ENCODE results near the gene ELN. TPM values are rescaled to one million over a fixed set of nuclear protein-coding genes. Genes with fewer than 3 reads are reported as not detected.

Gene ELN
- total and polyA plus RNA-seq, 9 of the 15 experiments (the other 6 are each of a cell fraction or from before 2014, with no cell fraction given) = 0.20 TPM; not detected in 8

DNA sequence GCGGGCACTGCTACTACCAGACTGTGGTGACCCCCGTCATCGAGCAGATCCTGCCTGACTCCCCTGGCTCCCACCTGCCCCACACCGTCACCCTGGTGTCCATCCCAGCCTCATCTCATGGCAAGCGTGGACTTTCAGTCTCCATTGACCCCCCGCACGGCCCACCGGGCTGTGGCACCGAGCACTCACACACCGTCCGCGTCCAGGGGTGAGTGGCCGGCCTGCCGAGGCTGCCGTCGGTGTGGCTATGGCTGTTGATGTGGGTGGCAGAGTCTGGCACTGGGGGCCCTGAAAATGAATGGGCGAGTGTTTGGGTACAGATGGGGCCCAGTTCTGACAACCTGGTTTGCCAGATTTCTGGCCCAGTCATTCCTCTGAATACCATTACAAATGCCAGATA lies 71.1 kb downstream of the ELN start:
- Histone ChIP-seq H3K4me1 (replicated peaks in 1 of 2; ENCODE audit: control insufficient read depth in 2 of 2, insufficient read depth in 2 of 2, low read length in 2 of 2) (peaks cover 19 to 22% of the 10 kb centered on the region in 2 experiments), H3K27ac (ENCODE audit: extremely low read depth, low read depth, low read length) (no peak overlapping the region), H4K20me1 (replicated peaks; ENCODE audit: control insufficient read depth, insufficient read depth, low read length) (0 out of 2 replicates have a peak, but pooled peaks cover 2% of the 10 kb centered on the region), H3K4me2 (ENCODE audit: insufficient read depth, low read length) (no peak overlapping the region), H3K9me1 (ENCODE audit: control insufficient read depth, insufficient read depth, low read length) (no peaks in the 10 kb centered on the region), H3K9me3 (replicated peaks; ENCODE audit: control insufficient read depth, insufficient read depth, low read depth, low read length) (no peaks in the 10 kb centered on the region), H3K9ac (ENCODE audit: insufficient read depth in 1 of 2, low read depth in 2 of 2, low read length in 2 of 2) (no peak overlapping the region), H3K79me2 (ENCODE audit: control insufficient read depth, insufficient read depth, low read length) (0 out of 3 replicates have a peak, but pooled peaks cover 3% of the 10 kb centered on the region), H3K36me3 (ENCODE audit: control insufficient read depth, insufficient read depth, low read length) (peaks cover 64% of the 10 kb centered on the region; the same call in 2 of the 3 replicates), H2AFZ (ENCODE audit: low read depth, low read length) (no peak overlapping the region), H3K4me3 (no peak overlapping the region), H3K27me3 (ENCODE audit: control insufficient read depth in 2 of 2, insufficient read depth in 2 of 2, low read length in 2 of 2) (no peaks in the 10 kb centered on the region)
- DNase-seq (ENCODE audit: extremely low read depth in 1 of 4, low spot score in 3 of 4) (peak in 1 of 4 experiments; percentile 7), ATAC-seq (no peak), FAIRE-seq (no peak)
- POLR2A ChIA-PET = interaction anchor here (0.6 to 1.2 kb wide), 2 partner anchors 12 to 41 kb away, joined by 3 read pairs; no protein-coding TSS in a partner anchor
- intact Hi-C loops (cut with micrococcal nuclease) (no loop called here), in situ Hi-C loops (cut with MboI) (no loop called here)
- TF ChIP-seq POLR2G (IDR thresholded peaks at IDR 0.05; ENCODE audit: low read depth, low read length) = 0 out of 2 replicates have a peak, but pooled peaks have one; percentile 17
- no peak for TF ChIP-seq TARDBP (IDR thresholded peaks at IDR 0.05)
- TF ChIP-seq SMARCA5 (IDR thresholded peaks at IDR 0.05) = no peak
- TF ChIP-seq SRSF1 (IDR thresholded peaks at IDR 0.05; ENCODE audit: low read depth, low read length) = no peak
- WGBS (ENCODE audit: insufficient coverage, low coverage, missing lambda C conversion rate) = 94% methylated on average over 17 of the region's 17 CpGs
- CTCF ChIA-PET (ENCODE audit: low intra/inter-chr PET ratio) = no interaction called here
- no TSS peak for BruUV-seq (replicated peaks)

DNA sequence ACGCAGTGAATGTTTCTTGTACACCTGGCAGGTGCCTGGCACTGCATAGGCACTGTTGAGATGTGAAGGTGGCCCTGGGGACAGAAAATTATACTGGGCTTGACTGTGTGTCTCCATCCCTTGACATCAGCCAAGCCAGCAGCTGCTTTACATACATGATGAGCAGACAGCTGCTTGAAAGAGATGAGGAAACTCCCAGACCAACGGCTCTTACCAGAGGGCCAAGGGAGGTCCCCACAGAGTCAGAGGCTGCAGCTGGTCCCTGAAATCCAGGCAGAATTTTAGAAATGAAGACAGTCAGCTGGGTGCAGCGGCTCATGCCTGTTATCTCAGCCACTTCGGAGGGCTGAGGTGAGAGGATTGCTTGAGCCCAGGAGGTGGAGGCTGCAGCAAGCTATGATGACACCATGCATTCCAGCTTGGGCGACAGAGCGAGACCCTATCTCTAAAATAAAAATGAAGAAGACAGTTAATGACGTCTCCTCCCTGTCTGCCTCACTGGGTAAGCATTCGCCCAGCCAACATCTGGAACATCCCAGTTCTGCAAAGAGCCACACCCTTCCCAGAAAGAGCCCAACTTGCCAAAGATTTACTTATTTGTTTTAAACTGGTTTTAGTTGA lies 73.2 kb downstream of the ELN start:
- peaks cover 75% of the 10 kb centered on the region; the same call in 2 of the 3 replicates for H3K36me3 ChIP-seq (ENCODE audit: control insufficient read depth, insufficient read depth, low read length)
- FAIRE-seq = peak; percentile 48
- CTCF ChIA-PET (ENCODE audit: low intra/inter-chr PET ratio) = interaction anchor here (0.7 kb wide), 1 partner anchor 75 kb away, joined by 3 read pairs; no protein-coding TSS in a partner anchor

More for the DNA sequence above, 73.2 kb downstream of the ELN start:
- DNase-seq (ENCODE audit: extremely low read depth in 1 of 4, low spot score in 3 of 4) (peak in 2 of 4 experiments; percentile 42 to 48), ATAC-seq (peak; percentile 69)
- peak overlapping the region in 1 of 2 experiments; percentile 21; a peak in 2 of 4 replicates for H3K9ac ChIP-seq (ENCODE audit: insufficient read depth in 1 of 2, low read depth in 2 of 2, low read length in 2 of 2)
- H4K20me1 ChIP-seq (replicated peaks; ENCODE audit: control insufficient read depth, insufficient read depth, low read length) = no peaks in the 10 kb centered on the region
- no peak overlapping the region for H3K4me3 ChIP-seq
- BruUV-seq (replicated peaks) = no TSS peak
- H3K4me2 ChIP-seq (ENCODE audit: insufficient read depth, low read length) = 0 out of 2 replicates have a peak overlapping the region, but pooled peaks have one; percentile 26
- H3K9me1 ChIP-seq (ENCODE audit: control insufficient read depth, insufficient read depth, low read length) = no peaks in the 10 kb centered on the region
- H3K9me3 ChIP-seq (replicated peaks; ENCODE audit: control insufficient read depth, insufficient read depth, low read depth, low read length) = no peaks in the 10 kb centered on the region
- 14% methylated on average over 8 of the region's 8 CpGs for WGBS (ENCODE audit: insufficient coverage, low coverage, missing lambda C conversion rate)
- H3K27ac ChIP-seq (ENCODE audit: extremely low read depth, low read depth, low read length) = no peak overlapping the region
- POLR2A ChIA-PET = interaction anchor here (0.6 to 1.2 kb wide), 4 partner anchors 9 to 198 kb away, joined by 3 to 4 read pairs (median 3); no protein-coding TSS in a partner anchor
- peaks cover 7 to 14% of the 10 kb centered on the region in 2 experiments; a peak in 3 of 5 replicates for H3K4me1 ChIP-seq (replicated peaks in 1 of 2; ENCODE audit: control insufficient read depth in 2 of 2, insufficient read depth in 2 of 2, low read length in 2 of 2)
- in situ Hi-C loops (cut with MboI) (no loop called here), intact Hi-C loops (cut with micrococcal nuclease) (no loop called here)
- no peaks in the 10 kb centered on the region for H3K79me2 ChIP-seq (ENCODE audit: control insufficient read depth, insufficient read depth, low read length)
- H2AFZ ChIP-seq (ENCODE audit: low read depth, low read length) = no peak overlapping the region
- no peaks in the 10 kb centered on the region for H3K27me3 ChIP-seq (ENCODE audit: control insufficient read depth in 2 of 2, insufficient read depth in 2 of 2, low read length in 2 of 2)
- TF ChIP-seq PCBP2 (IDR thresholded peaks at IDR 0.05; ENCODE audit: low read depth, low read length, poor library complexity, severe bottlenecking) (no peak), CTBP1 (IDR thresholded peaks at IDR 0.05; ENCODE audit: borderline replicate concordance) (peak; percentile 64; the same call in 1 of the 2 replicates), BRD4 (IDR thresholded peaks at IDR 0.05) (no peak), ATF1 (CRISPR knock-in tag; IDR thresholded peaks at IDR 0.05) (no peak), ATF1 (tag; IDR thresholded peaks at IDR 0.05) (peak; percentile 44), ATF7 (IDR thresholded peaks at IDR 0.05) (peak; percentile 43; the same call in 1 of the 2 replicates), CBFA2T3 (IDR thresholded peaks at IDR 0.05) (peak; percentile 13; the same call in 1 of the 2 replicates)
- TF ChIP-seq, protein P1, sequence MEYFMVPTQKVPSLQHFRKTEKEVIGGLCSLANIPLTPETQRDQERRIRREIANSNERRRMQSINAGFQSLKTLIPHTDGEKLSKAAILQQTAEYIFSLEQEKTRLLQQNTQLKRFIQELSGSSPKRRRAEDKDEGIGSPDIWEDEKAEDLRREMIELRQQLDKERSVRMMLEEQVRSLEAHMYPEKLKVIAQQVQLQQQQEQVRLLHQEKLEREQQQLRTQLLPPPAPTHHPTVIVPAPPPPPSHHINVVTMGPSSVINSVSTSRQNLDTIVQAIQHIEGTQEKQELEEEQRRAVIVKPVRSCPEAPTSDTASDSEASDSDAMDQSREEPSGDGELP (CRISPR knock-in tag; IDR thresholded peaks at IDR 0.05; ENCODE audit: borderline replicate concordance) = peak; percentile 78; the same call in 1 of the 2 replicates
- TF ChIP-seq, protein P2, sequence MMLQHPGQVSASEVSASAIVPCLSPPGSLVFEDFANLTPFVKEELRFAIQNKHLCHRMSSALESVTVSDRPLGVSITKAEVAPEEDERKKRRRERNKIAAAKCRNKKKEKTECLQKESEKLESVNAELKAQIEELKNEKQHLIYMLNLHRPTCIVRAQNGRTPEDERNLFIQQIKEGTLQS (IDR thresholded peaks at IDR 0.05) = peak; percentile 30; the same call in 1 of the 2 replicates
- TF ChIP-seq, protein P2 (CRISPR knock-in tag; conservative IDR thresholded peaks at IDR 0.05) = no peak
